Lower leg skin (tissue), 4 donors: ENCODE results near the gene CDK3. TPM values are rescaled to one million over a fixed set of nuclear protein-coding genes. Genes with fewer than 3 reads are reported as not detected.

Experiments used
- DNase-seq, 2 donors: peaks; one replicate each; pipeline ENCODE4 v3.0.0-alpha.2; 2019; ENCODE audit warnings: low spot score in 2 of 2
- H3K4me3 ChIP-seq: fragments of 200-600 bp; sonication (generic); 2 replicates; pipeline ENCODE4 v1.5.1; 2017; ENCODE audit warnings: mild to moderate bottlenecking, low read depth; ENCODE audit not compliant: poor library complexity, severe bottlenecking
- POLR2A ChIP-seq, 2 donors: fragments of 450-650 bp; IDR thresholded peaks; one replicate each; pipeline ENCODE4 v1.6.1; 2016 to 2017; ENCODE audit warnings: antibody characterized with exemption in 2 of 2, mild to moderate bottlenecking in 1 of 2, moderate library complexity in 1 of 2
- WGBS, 2 donors: methylation state at CpG; one replicate each; pipeline ENCODE4 v1.1.5; 2018; 5-methylcytosine and 5-hydroxymethylcytosine counted together
- intact Hi-C: fragments of 100-400 bp; cut with DNase I; formaldehyde crosslinking; loops from one replicate; pipeline ENCODE4 v1.15.0; 2023; ENCODE audit warnings: low total_unique reads
- total RNA-seq, 4 donors: library from RNA; depleted of rRNA; stranded (reverse); fragments of >200 nt; gene quantifications; one replicate each; pipeline ENCODE4 v1.1.0, GENCODE V29; 2016
- TF ChIP-seq, protein P1 (sequence below), 3 donors: fragments of 450-650 bp; IDR thresholded peaks; one replicate each; pipeline ENCODE4 v1.5.1; 2016; ENCODE audit warnings: antibody characterized with exemption in 3 of 3, mild to moderate bottlenecking in 3 of 3, moderate library complexity in 2 of 3

The CDK3 gene
- total RNA-seq, 4 donors from 2014 or later: 2.7 to 8.4 (median 4.5) TPM

DNA sequence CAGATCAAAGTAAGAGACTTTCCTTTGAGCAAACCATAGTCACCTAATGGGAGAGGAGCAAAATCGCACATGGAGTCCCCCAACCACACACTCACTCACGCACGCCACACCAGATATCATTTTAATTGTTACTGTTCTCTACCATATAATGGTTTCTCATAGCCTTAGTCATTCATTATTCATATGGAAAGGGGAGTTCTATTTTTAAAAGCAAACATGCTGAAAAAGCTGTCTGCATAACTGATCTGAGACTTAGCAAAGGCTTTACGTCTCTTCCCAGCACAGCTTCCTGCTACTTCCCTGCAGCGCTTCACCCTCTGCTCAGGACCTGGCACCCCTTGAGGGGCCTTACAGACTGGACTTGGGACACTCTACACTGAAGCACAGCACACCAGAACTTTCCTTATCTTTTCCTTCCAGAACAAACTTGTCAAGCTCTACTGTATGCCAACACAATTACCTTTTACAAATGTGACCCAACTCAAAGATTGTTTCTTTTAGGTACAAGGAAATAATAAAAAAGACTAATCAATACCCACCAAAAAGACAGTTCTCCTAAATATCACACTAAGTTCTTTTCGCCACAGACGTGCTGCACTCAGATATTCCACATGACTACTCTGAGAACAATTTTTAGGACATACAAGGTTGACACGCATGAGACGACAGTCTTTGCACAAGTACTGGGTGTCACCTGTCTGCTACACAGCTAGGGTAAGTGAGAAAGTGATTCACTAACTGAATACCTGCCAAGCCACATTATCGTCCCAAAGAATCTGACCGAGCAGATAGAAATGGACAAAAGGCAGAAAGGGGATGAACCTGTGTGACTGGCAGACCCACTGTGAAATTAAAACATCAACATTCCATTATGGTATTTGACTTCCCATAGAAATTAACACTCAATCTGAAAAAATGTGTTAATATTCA is 50.1 kb downstream of the CDK3 start:
- 75 to 76% methylated on average over 11 of the region's 11 CpGs for WGBS, 2 donors
- TF ChIP-seq, protein P1, sequence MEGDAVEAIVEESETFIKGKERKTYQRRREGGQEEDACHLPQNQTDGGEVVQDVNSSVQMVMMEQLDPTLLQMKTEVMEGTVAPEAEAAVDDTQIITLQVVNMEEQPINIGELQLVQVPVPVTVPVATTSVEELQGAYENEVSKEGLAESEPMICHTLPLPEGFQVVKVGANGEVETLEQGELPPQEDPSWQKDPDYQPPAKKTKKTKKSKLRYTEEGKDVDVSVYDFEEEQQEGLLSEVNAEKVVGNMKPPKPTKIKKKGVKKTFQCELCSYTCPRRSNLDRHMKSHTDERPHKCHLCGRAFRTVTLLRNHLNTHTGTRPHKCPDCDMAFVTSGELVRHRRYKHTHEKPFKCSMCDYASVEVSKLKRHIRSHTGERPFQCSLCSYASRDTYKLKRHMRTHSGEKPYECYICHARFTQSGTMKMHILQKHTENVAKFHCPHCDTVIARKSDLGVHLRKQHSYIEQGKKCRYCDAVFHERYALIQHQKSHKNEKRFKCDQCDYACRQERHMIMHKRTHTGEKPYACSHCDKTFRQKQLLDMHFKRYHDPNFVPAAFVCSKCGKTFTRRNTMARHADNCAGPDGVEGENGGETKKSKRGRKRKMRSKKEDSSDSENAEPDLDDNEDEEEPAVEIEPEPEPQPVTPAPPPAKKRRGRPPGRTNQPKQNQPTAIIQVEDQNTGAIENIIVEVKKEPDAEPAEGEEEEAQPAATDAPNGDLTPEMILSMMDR (IDR thresholded peaks at IDR 0.05): no peak
- no peak for TF ChIP-seq POLR2A (IDR thresholded peaks at IDR 0.05)
- no peak for DNase-seq
- no peak overlapping the region for H3K4me3 ChIP-seq
- intact Hi-C loops: no loop called here

- TF ChIP-seq, protein P1 (IDR thresholded peaks at IDR 0.05): no peak
- no peak for TF ChIP-seq POLR2A (IDR thresholded peaks at IDR 0.05)
- no peak overlapping the region for H3K4me3 ChIP-seq
- no peak for DNase-seq
- 78% methylated on average over 6 of the region's 6 CpGs for WGBS, 2 donors
- intact Hi-C loops: no loop called here
Observed at GRCh38 chr17:76051561-76051960, 50.9 kb downstream of the CDK3 start.

GRCh38 chr17:76053246-76054111 is 52.8 kb downstream of the CDK3 start:
- DNase-seq: no peak
- intact Hi-C loops: no loop called here
- no peak overlapping the region for H3K4me3 ChIP-seq
- TF ChIP-seq, protein P1 (IDR thresholded peaks at IDR 0.05): no peak
- no peak for TF ChIP-seq POLR2A (IDR thresholded peaks at IDR 0.05)
- WGBS, 2 donors: 48 to 52% methylated on average over 17 of the region's 17 CpGs

- WGBS, 2 donors: 44 to 54% methylated on average over 4 of the region's 4 CpGs
- intact Hi-C loops: no loop called here
- H3K4me3 ChIP-seq: no peak overlapping the region
- TF ChIP-seq, protein P1 (IDR thresholded peaks at IDR 0.05): no peak
- TF ChIP-seq POLR2A (IDR thresholded peaks at IDR 0.05): no peak
- no peak for DNase-seq
Observed at GRCh38 chr17:76054112-76054476, 53.4 kb downstream of the CDK3 start.

Other genes starting within 250 kb of the CDK3 start
- gene GALK1, start 235.7 kb upstream of the CDK3 start, total RNA-seq: 10 to 100 TPM; 20.6 to 31.0 (median 28.9) TPM
- gene UNK, start 216.0 kb upstream of the CDK3 start, total RNA-seq: 10 to 100 TPM; 26.5 to 42.5 (median 31.9) TPM
- 1 to 10 TPM; 5.0 to 9.1 (median 7.6) TPM for gene UNC13D, start 156.5 kb upstream of the CDK3 start, total RNA-seq
- gene WBP2, start 145.5 kb upstream of the CDK3 start, total RNA-seq: 100 to 1,000 TPM in 2 of 4 donors, 10 to 100 TPM in 2; 74.2 to 149 (median 93.8) TPM
- gene TRIM47, start 122.3 kb upstream of the CDK3 start, total RNA-seq: 10 to 100 TPM; 33.2 to 62.5 (median 41.5) TPM
- gene TRIM65, start 103.9 kb upstream of the CDK3 start, total RNA-seq: 10 to 100 TPM; 23.1 to 36.3 (median 32.2) TPM
- 10 to 100 TPM; 36.5 to 64.7 (median 49.0) TPM for gene MRPL38, start 96.0 kb upstream of the CDK3 start, total RNA-seq
- gene FBF1, start 59.8 kb upstream of the CDK3 start, total RNA-seq: 10 to 100 TPM; 20.4 to 23.8 (median 22.4) TPM
- gene ACOX1, start 21.7 kb upstream of the CDK3 start, total RNA-seq: 100 to 1,000 TPM in 1 of 4 donors, 10 to 100 TPM in 3; 71.2 to 102 (median 81.3) TPM
- 10 to 100 TPM; 43.7 to 57.9 (median 49.7) TPM for gene TEN1, start 21.6 kb upstream of the CDK3 start, total RNA-seq
- gene EVPL, start 26.5 kb downstream of the CDK3 start, total RNA-seq: 100 to 1,000 TPM; 285 to 514 (median 315) TPM
- gene SRP68, start 71.7 kb downstream of the CDK3 start, total RNA-seq: 10 to 100 TPM; 67.2 to 76.5 (median 72.3) TPM
- gene GALR2, start 73.9 kb downstream of the CDK3 start, total RNA-seq: under 1 TPM in 2 of 4 donors, not detected in 2; 0.17 to 0.97 TPM
- not detected for gene ZACN, start 78.3 kb downstream of the CDK3 start, total RNA-seq
- 10 to 100 TPM; 52.5 to 78.4 (median 72.3) TPM for gene EXOC7, start 102.9 kb downstream of the CDK3 start, total RNA-seq
- gene FOXJ1, start 140.4 kb downstream of the CDK3 start, total RNA-seq: 1 to 10 TPM; 1.2 to 2.4 (median 1.8) TPM
- gene RNF157, start 239.6 kb downstream of the CDK3 start, total RNA-seq: 1 to 10 TPM in 3 of 4 donors, under 1 TPM in 1; 0.83 to 2.4 (median 1.4) TPM